ENCODE results near the gene LGI1. TPM values are rescaled to one million over a fixed set of nuclear protein-coding genes. Genes with fewer than 3 reads are reported as not detected.

The LGI1 gene
- total RNA-seq, 1 donor from 2014 or later = not detected

- H3K36me3 Mint-ChIP-seq (ENCODE audit: unreplicated experiment) = no peaks in the 10 kb centered on the region
- TF ChIP-seq CTCF (IDR thresholded peaks at IDR 0.05) = no peak
- peaks cover 3% of the 10 kb centered on the region for H3K9me3 Mint-ChIP-seq (ENCODE audit: unreplicated experiment)
- H3K27ac Mint-ChIP-seq (ENCODE audit: unreplicated experiment) = no peak overlapping the region
- peaks cover 30% of the 10 kb centered on the region for H3K4me1 Mint-ChIP-seq (ENCODE audit: unreplicated experiment)
- DNase-seq (ENCODE audit: extremely low spot score, unreplicated experiment) = no peak
- H3K4me3 Mint-ChIP-seq (ENCODE audit: unreplicated experiment) = no peak overlapping the region
- peaks cover 5% of the 10 kb centered on the region for H3K27me3 Mint-ChIP-seq (ENCODE audit: unreplicated experiment)
These were observed 60.4 kb downstream of the LGI1 start for GRCh38 chr10:93818086-93818485.

GRCh38 chr10:93819520-93819919 lies 61.8 kb downstream of the LGI1 start:
- H3K4me3 Mint-ChIP-seq (ENCODE audit: unreplicated experiment) = no peak overlapping the region
- H3K36me3 Mint-ChIP-seq (ENCODE audit: unreplicated experiment) = no peaks in the 10 kb centered on the region
- H3K27me3 Mint-ChIP-seq (ENCODE audit: unreplicated experiment) = peaks cover 5% of the 10 kb centered on the region
- peaks cover 18% of the 10 kb centered on the region for H3K4me1 Mint-ChIP-seq (ENCODE audit: unreplicated experiment)
- peaks cover 3% of the 10 kb centered on the region for H3K9me3 Mint-ChIP-seq (ENCODE audit: unreplicated experiment)
- TF ChIP-seq CTCF (IDR thresholded peaks at IDR 0.05) = no peak
- H3K27ac Mint-ChIP-seq (ENCODE audit: unreplicated experiment) = no peak overlapping the region
- DNase-seq (ENCODE audit: extremely low spot score, unreplicated experiment) = no peak

- Mint-ChIP-seq H3K27ac (ENCODE audit: unreplicated experiment) (no peak overlapping the region), H3K36me3 (ENCODE audit: unreplicated experiment) (no peaks in the 10 kb centered on the region), H3K4me3 (ENCODE audit: unreplicated experiment) (no peak overlapping the region), H3K4me1 (ENCODE audit: unreplicated experiment) (peaks cover 16% of the 10 kb centered on the region), H3K27me3 (ENCODE audit: unreplicated experiment) (peaks cover 5% of the 10 kb centered on the region), H3K9me3 (ENCODE audit: unreplicated experiment) (peaks cover 3% of the 10 kb centered on the region)
- no peak for DNase-seq (ENCODE audit: extremely low spot score, unreplicated experiment)
- no peak for TF ChIP-seq CTCF (IDR thresholded peaks at IDR 0.05)
These were observed 62.7 kb downstream of the LGI1 start for GRCh38 chr10:93820434-93820833.

- Mint-ChIP-seq H3K27ac (ENCODE audit: unreplicated experiment) (no peak overlapping the region), H3K4me3 (ENCODE audit: unreplicated experiment) (no peak overlapping the region), H3K4me1 (ENCODE audit: unreplicated experiment) (peaks cover 11% of the 10 kb centered on the region), H3K27me3 (ENCODE audit: unreplicated experiment) (peaks cover 5% of the 10 kb centered on the region), H3K36me3 (ENCODE audit: unreplicated experiment) (no peaks in the 10 kb centered on the region), H3K9me3 (ENCODE audit: unreplicated experiment) (peaks cover 3% of the 10 kb centered on the region)
- no peak for DNase-seq (ENCODE audit: extremely low spot score, unreplicated experiment)
- TF ChIP-seq CTCF (IDR thresholded peaks at IDR 0.05) = peak; percentile 62
These were observed 63.5 kb downstream of the LGI1 start for GRCh38 chr10:93821051-93821772.

GRCh38 chr10:93826355-93826754 lies 68.6 kb downstream of the LGI1 start:
- Mint-ChIP-seq H3K27ac (ENCODE audit: unreplicated experiment) (peak overlapping the region; percentile 71), H3K36me3 (ENCODE audit: unreplicated experiment) (no peaks in the 10 kb centered on the region), H3K4me3 (ENCODE audit: unreplicated experiment) (no peak overlapping the region), H3K9me3 (ENCODE audit: unreplicated experiment) (no peaks in the 10 kb centered on the region), H3K4me1 (ENCODE audit: unreplicated experiment) (peaks cover 13% of the 10 kb centered on the region), H3K27me3 (ENCODE audit: unreplicated experiment) (peaks cover 13% of the 10 kb centered on the region)
- no peak for TF ChIP-seq CTCF (IDR thresholded peaks at IDR 0.05)
- no peak for DNase-seq (ENCODE audit: extremely low spot score, unreplicated experiment)

Measured in osteocyte (in vitro differentiated cells).